Urothelium cell line (cell line): ENCODE measurements around the gene BZW2.
A peak's percentile ranks its signal among the peaks of the same experiment; 100 is the strongest.

ENCODE experiments used
- DNase-seq: peaks from one replicate; pipeline ENCODE4 v3.0.0; 2011; ENCODE audit warnings: low spot score, mixed read lengths
- FAIRE-seq: peaks from 2 replicates; lab custom pipeline; 2011; peaks lifted over from hg19 to GRCh38; lab: Jason Lieb, UNC

Gene BZW2

GRCh38 chr7:16645593-16646471, at the start of gene BZW2, which contains the start of gene ANKMY2:
TSS of gene BZW2 (plus strand) at chr7:16646181. CDS start at chr7:16665444, 19,263 bp downstream.
TSS of gene ANKMY2 (minus strand) at chr7:16645754. CDS start at chr7:16645573, 181 bp downstream.
- FAIRE-seq: peak; percentile 75

GRCh38 chr7:16598015-16598414, 48.0 kb upstream of the BZW2 start:
- DNase-seq (no peak), FAIRE-seq (no peak)

More at GRCh38 chr7:16645593-16646471, at the start of gene BZW2, which contains the start of gene ANKMY2:
- DNase-seq: peak; percentile 99

GRCh38 chr7:16599860-16600259, 46.1 kb upstream of the BZW2 start:
- FAIRE-seq (no peak), DNase-seq (no peak)

GRCh38 chr7:16603633-16604032, 42.3 kb upstream of the BZW2 start:
- no peak for FAIRE-seq

GRCh38 chr7:16604054-16604453, 41.9 kb upstream of the BZW2 start:
- DNase-seq: no peak
- no peak for FAIRE-seq

More at GRCh38 chr7:16603633-16604032, 42.3 kb upstream of the BZW2 start:
- DNase-seq: no peak

GRCh38 chr7:16606704-16607103, 39.3 kb upstream of the BZW2 start:
- DNase-seq (no peak), FAIRE-seq (no peak)

GRCh38 chr7:16609842-16610450, 36.0 kb upstream of the BZW2 start:
- DNase-seq (no peak), FAIRE-seq (no peak)

GRCh38 chr7:16611711-16612110, 34.3 kb upstream of the BZW2 start:
- no peak for FAIRE-seq
- no peak for DNase-seq

GRCh38 chr7:16615228-16615627, 30.8 kb upstream of the BZW2 start:
- DNase-seq (no peak), FAIRE-seq (no peak)

- DNase-seq (no peak), FAIRE-seq (no peak)
These were observed 29.9 kb upstream of the BZW2 start for GRCh38 chr7:16616122-16616521.

- no peak for FAIRE-seq
- DNase-seq: no peak
These were observed 29.4 kb upstream of the BZW2 start for GRCh38 chr7:16616542-16616941.

- FAIRE-seq (no peak), DNase-seq (no peak)
These were observed 26.0 kb upstream of the BZW2 start for GRCh38 chr7:16619979-16620408.

GRCh38 chr7:16626388-16626787, 19.6 kb upstream of the BZW2 start:
- no peak for FAIRE-seq
- no peak for DNase-seq

GRCh38 chr7:16627236-16627635, 18.7 kb upstream of the BZW2 start:
- DNase-seq (no peak), FAIRE-seq (no peak)

GRCh38 chr7:16630654-16631053, 15.3 kb upstream of the BZW2 start:
- FAIRE-seq (no peak), DNase-seq (no peak)

- no peak for DNase-seq
- no peak for FAIRE-seq
These were observed 11.7 kb upstream of the BZW2 start for GRCh38 chr7:16634271-16634738.

GRCh38 chr7:16636555-16637101, 9.4 kb upstream of the BZW2 start:
- DNase-seq (no peak), FAIRE-seq (no peak)

- DNase-seq: no peak
- no peak for FAIRE-seq
These were observed 8.6 kb upstream of the BZW2 start for GRCh38 chr7:16637379-16637778.

GRCh38 chr7:16638282-16639280, 7.4 kb upstream of the BZW2 start:
- FAIRE-seq (no peak), DNase-seq (no peak)

GRCh38 chr7:16644157-16644556, 1.8 kb upstream of the BZW2 start:
- no peak for DNase-seq
- FAIRE-seq: no peak
